CD8-positive, alpha-beta memory T cell (primary cell): ENCODE data around the gene CD4. TPM values are rescaled to one million over a fixed set of nuclear protein-coding genes. Genes with fewer than 3 reads are reported as not detected.

Experiments used
- CTCF ChIA-PET: fragments of 350-600 bp; sonication (Branson Sonifier 250); formaldehyde crosslinking; loops from one replicate; lab custom pipeline; 2021; ENCODE audit warnings: antibody characterized with exemption; lab: Charles Lee
- POLR2A ChIA-PET: fragments of 350-600 bp; sonication (Branson Sonifier 250); formaldehyde crosslinking; loops from one replicate; lab custom pipeline; 2021; ENCODE audit warnings: antibody characterized with exemption; lab: Charles Lee
- DNase-seq, 5 donors: peaks; one replicate each; pipeline versions ENCODE4 v3.0.0 to v3.0.0-alpha.2; 2020 to 2022; ENCODE audit warnings: mixed read lengths in 1 of 5
- H3K27ac ChIP-seq: one replicate; pipeline ENCODE4 v1.7.0; 2013; ENCODE audit warnings: low read depth, mild to moderate bottlenecking, low read length, moderate library complexity
- H3K27me3 ChIP-seq: 2 replicates; pipeline ENCODE4 v1.7.0; 2013; ENCODE audit warnings: low read length, mild to moderate bottlenecking; ENCODE audit not compliant: insufficient read depth, poor library complexity, severe bottlenecking
- H3K36me3 ChIP-seq: 2 replicates; pipeline ENCODE4 v1.7.0; 2013; ENCODE audit warnings: mild to moderate bottlenecking, low read length, moderate library complexity; ENCODE audit not compliant: insufficient read depth
- H3K4me1 ChIP-seq: 2 replicates; pipeline ENCODE4 v1.7.0; 2013; ENCODE audit warnings: mild to moderate bottlenecking, low read length, moderate library complexity; ENCODE audit not compliant: insufficient read depth
- H3K4me3 ChIP-seq: 2 replicates; pipeline ENCODE4 v1.7.0; 2013; ENCODE audit warnings: mild to moderate bottlenecking, low read length
- H3K9me3 ChIP-seq: 2 replicates; pipeline ENCODE4 v1.7.0; 2013; ENCODE audit warnings: mild to moderate bottlenecking, low read length
- H3K27ac Mint-ChIP-seq, 8 donors: one replicate each; pipeline ENCODE4 v1.8.0; 2020 to 2021; ENCODE audit warnings: mixed read lengths in 8 of 8, mild to moderate bottlenecking in 6 of 8, inconsistent platforms in 3 of 8, moderate library complexity in 3 of 8
- H3K27me3 Mint-ChIP-seq, 2 donors: one replicate each; pipeline ENCODE4 v1.8.0; 2020 to 2021; ENCODE audit warnings: mixed read lengths in 2 of 2, mild to moderate bottlenecking in 1 of 2, moderate library complexity in 1 of 2
- H3K36me3 Mint-ChIP-seq, 3 donors: one replicate each; pipeline ENCODE4 v1.8.0; 2020 to 2021; ENCODE audit warnings: mixed read lengths in 3 of 3, inconsistent platforms in 1 of 3, mild to moderate bottlenecking in 1 of 3
- H3K4me1 Mint-ChIP-seq, 3 donors: one replicate each; pipeline ENCODE4 v1.8.0; 2020 to 2021; ENCODE audit warnings: mixed read lengths in 3 of 3, inconsistent platforms in 1 of 3, mild to moderate bottlenecking in 1 of 3
- H3K4me3 Mint-ChIP-seq, 7 donors: one replicate each; pipeline ENCODE4 v1.8.0; 2020 to 2021; ENCODE audit warnings: mixed read lengths in 7 of 7, mild to moderate bottlenecking in 6 of 7, moderate library complexity in 4 of 7, inconsistent platforms in 2 of 7
- H3K9me3 Mint-ChIP-seq, 5 donors: one replicate each; pipeline ENCODE4 v1.8.0; 2020 to 2022; ENCODE audit warnings: mixed read lengths in 5 of 5, mild to moderate bottlenecking in 3 of 5, moderate library complexity in 2 of 5, inconsistent platforms in 1 of 5
- polyA plus RNA-seq: library from polyadenylated mRNA; unstranded; fragments of 300-500 nt; fragmentation: Illumina TruSeq; gene quantifications from one replicate; pipeline ENCODE4 v1.2.3, GENCODE V29; 2021
- total RNA-seq, 2 experiments: library from RNA; stranded (reverse); gene quantifications; one replicate each; pipeline ENCODE4 v1.2.3, GENCODE V29; 2021

CD4 gene
- total and polyA plus RNA-seq, 3 experiments from 2014 or later: 0.30 to 1.8 (median 1.2) TPM

DNA sequence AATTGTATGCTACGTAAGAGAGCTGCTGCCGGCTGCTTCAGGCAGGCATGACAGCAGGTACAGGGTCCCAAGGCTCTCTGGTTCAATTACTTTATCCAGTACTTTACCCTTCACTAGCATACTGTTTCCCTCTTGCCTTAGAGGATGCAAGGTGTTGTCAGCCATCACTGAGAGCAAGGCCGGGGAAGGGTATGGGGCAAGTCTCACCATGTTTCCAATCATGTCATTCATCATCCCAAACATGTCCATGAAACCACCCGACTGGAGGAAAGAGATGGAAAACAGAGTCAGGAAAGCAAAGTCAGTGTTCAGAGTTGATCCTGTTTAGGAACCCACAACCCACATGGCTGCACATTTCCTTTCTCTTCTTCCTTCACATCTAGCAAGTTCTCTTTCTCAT is 38.8 kb upstream of the CD4 start:
- Mint-ChIP-seq H3K4me1 (peaks cover 25 to 35% (median 32%) of the 10 kb centered on the region in 3 donors), H3K36me3 (peaks cover 0 to 70% (median 19%) of the 10 kb centered on the region in 3 donors), H3K9me3 (no peaks in the 10 kb centered on the region), H3K4me3 (peak overlapping the region in 2 of 7 donors; percentile 9 to 33), H3K27ac (peak overlapping the region in 4 of 8 donors; percentile 21 to 99 (median 42)), H3K27me3 (no peaks in the 10 kb centered on the region)
- Histone ChIP-seq H3K36me3 (peaks cover 21% of the 10 kb centered on the region), H3K4me1 (peaks cover 29% of the 10 kb centered on the region), H3K4me3 (no peak overlapping the region), H3K27me3 (no peaks in the 10 kb centered on the region), H3K27ac (no peak overlapping the region), H3K9me3 (no peaks in the 10 kb centered on the region)
- ChIA-PET CTCF (no interaction called here), POLR2A (no interaction called here)
- no peak for DNase-seq

DNA sequence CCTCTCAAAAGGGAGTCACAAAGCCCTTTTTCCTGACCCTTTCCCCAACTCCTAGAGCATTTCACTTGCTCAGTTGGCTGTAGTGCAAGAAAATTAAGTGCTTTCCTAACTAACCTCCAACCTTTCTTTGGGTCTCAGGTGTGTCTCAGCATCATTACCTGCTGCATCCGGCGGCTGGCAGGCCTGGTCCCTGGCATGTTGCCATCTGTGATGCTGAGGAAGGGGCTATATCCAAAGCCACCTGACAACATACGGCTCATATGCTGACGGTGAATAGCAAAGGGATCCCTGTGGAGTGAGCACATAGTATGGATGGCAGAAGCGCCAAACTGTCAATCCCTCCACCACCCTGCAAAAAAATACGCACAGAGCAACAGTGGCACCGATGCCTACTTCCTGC is 37.6 kb upstream of the CD4 start:
- Mint-ChIP-seq H3K36me3 (peaks cover 0 to 62% (median 19%) of the 10 kb centered on the region in 3 donors), H3K4me1 (peaks cover 24 to 30% (median 29%) of the 10 kb centered on the region in 3 donors), H3K9me3 (no peaks in the 10 kb centered on the region), H3K4me3 (peak overlapping the region; percentile 96 to 99 (median 97)), H3K27ac (peak overlapping the region; percentile 95 to 100 (median 99)), H3K27me3 (no peaks in the 10 kb centered on the region)
- Histone ChIP-seq H3K4me1 (peaks cover 22% of the 10 kb centered on the region), H3K27ac (peak overlapping the region; percentile 98), H3K27me3 (no peaks in the 10 kb centered on the region), H3K36me3 (peaks cover 21% of the 10 kb centered on the region), H3K9me3 (no peaks in the 10 kb centered on the region), H3K4me3 (peak overlapping the region; percentile 99)
- no peak for DNase-seq
- POLR2A ChIA-PET: interaction anchor here (0.6 to 3.5 kb wide), 6 partner anchors 23 to 194 kb away, joined by 3 to 25 read pairs (median 4); partner anchors contain the start of genes COPS7A and SPSB2
- CTCF ChIA-PET: interaction anchor here (1.3 to 7.4 kb wide), 10 partner anchors 15 to 281 kb away, joined by 3 to 162 read pairs (median 19); partner anchors contain the start of genes COPS7A, LAG3, P3H3 and PTMS

DNA sequence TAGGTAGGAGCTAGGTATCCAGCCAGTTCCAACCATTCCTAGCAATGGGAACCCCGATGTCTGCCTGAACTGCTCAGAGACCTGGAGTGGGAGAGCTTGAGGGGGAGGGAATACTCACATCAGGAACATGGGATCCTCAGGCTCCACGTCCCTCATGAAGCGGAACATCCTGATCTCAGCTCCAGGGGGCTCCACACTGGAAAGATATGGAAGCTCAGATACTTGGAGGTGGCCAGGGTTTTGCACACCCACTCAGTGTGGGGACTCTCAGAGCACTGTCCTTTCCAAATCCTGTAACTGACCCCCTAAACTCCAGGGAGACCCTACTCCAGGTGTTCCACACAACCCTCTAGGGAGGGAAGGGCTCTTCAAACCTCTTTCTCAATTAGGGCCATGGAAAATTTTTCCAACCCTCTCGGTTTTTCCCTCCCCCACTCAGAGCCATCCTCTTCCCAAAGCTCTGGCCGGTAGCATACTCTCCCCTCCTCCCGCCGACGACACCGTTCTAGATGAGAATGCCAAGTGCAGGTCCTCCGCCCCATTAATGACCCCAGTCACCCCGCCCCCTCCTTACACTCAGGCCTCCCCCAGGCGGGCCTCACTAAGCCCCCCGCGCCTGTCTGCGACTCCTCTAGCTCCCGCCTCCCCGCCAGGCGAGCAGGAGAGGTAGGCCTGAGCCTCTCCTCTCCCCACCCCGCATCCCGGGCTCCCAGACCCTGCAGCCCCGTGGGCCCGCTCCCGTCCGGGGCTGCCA is 37.0 kb upstream of the CD4 start:
- ChIA-PET CTCF (interaction anchor here (0.8 to 7.4 kb wide), 25 partner anchors 8 to 280 kb away, joined by 3 to 162 read pairs (median 5); partner anchors contain the start of genes CDCA3, COPS7A, GPR162 and LAG3), POLR2A (interaction anchor here (1.0 to 3.5 kb wide), 12 partner anchors 14 to 266 kb away, joined by 3 to 25 read pairs (median 6); partner anchors contain the start of genes CDCA3, COPS7A, LPCAT3 and P3H3)
- Histone ChIP-seq H3K4me1 (peaks cover 22% of the 10 kb centered on the region), H3K27me3 (no peaks in the 10 kb centered on the region), H3K27ac (peak overlapping the region; percentile 98), H3K9me3 (no peaks in the 10 kb centered on the region), H3K4me3 (peak overlapping the region; percentile 99), H3K36me3 (peaks cover 21% of the 10 kb centered on the region)
- Mint-ChIP-seq H3K9me3 (no peaks in the 10 kb centered on the region), H3K27ac (peak overlapping the region; percentile 95 to 100 (median 99)), H3K27me3 (no peaks in the 10 kb centered on the region), H3K4me3 (peak overlapping the region; percentile 96 to 99 (median 97)), H3K36me3 (peaks cover 0 to 56% (median 15%) of the 10 kb centered on the region in 3 donors), H3K4me1 (peaks cover 24 to 31% (median 29%) of the 10 kb centered on the region in 3 donors)
- no peak for DNase-seq

- Mint-ChIP-seq H3K4me1 (peaks cover 24 to 30% (median 29%) of the 10 kb centered on the region in 3 donors), H3K4me3 (peak within 1 kb of the TSS; percentile 96 to 99 (median 97)), H3K27me3 (no peaks in the 10 kb centered on the region), H3K27ac (peak within 1 kb of the TSS; percentile 98 to 100 (median 99)), H3K9me3 (no peaks in the 10 kb centered on the region), H3K36me3 (peaks cover 0 to 48% (median 7%) of the 10 kb centered on the region in 3 donors)
- Histone ChIP-seq H3K27ac (peak within 1 kb of the TSS; percentile 98), H3K9me3 (no peaks in the 10 kb centered on the region), H3K27me3 (no peaks in the 10 kb centered on the region), H3K4me3 (peak within 1 kb of the TSS; percentile 99), H3K4me1 (peaks cover 22% of the 10 kb centered on the region), H3K36me3 (peaks cover 15% of the 10 kb centered on the region)
- DNase-seq: peak; percentile 96 to 98 (median 97)
- CTCF ChIA-PET: interaction anchor here (0.7 to 7.4 kb wide), 37 partner anchors 9 to 279 kb away, joined by 3 to 162 read pairs (median 4); partner anchors contain the start of genes CDCA3, COPS7A, GPR162 and LAG3
- POLR2A ChIA-PET: interaction anchor here (1.0 to 3.5 kb wide), 13 partner anchors 13 to 265 kb away, joined by 3 to 25 read pairs (median 5); partner anchors contain the start of genes CDCA3, COPS7A, LAG3 and LPCAT3
These were observed 36.2 kb upstream of the CD4 start, which contains the start of gene MLF2 for GRCh38 chr12:6752921-6753771. MLF2 (minus strand) TSS chr12:6753141; CDS start chr12:6752334, 807 bp downstream.

- H3K4me1 Mint-ChIP-seq: peaks cover 23 to 30% (median 29%) of the 10 kb centered on the region in 3 donors
- ChIA-PET POLR2A (interaction anchor here (1.4 to 3.5 kb wide), 7 partner anchors 12 to 65 kb away, joined by 3 to 25 read pairs (median 15); partner anchors contain the start of genes COPS7A, LAG3, PTMS and ZNF384), CTCF (interaction anchor here (0.6 to 7.4 kb wide), 26 partner anchors 8 to 213 kb away, joined by 3 to 162 read pairs (median 4); partner anchors contain the start of genes CDCA3, COPS7A, LAG3 and P3H3)
These were observed 35.5 kb upstream of the CD4 start for GRCh38 chr12:6753772-6754356.

GRCh38 chr12:6754411-6754810 is 34.9 kb upstream of the CD4 start:
- POLR2A ChIA-PET: interaction anchor here (1.4 to 3.5 kb wide), 5 partner anchors 12 to 30 kb away, joined by 4 to 25 read pairs (median 15); partner anchors contain the start of genes COPS7A, LAG3 and PTMS
- no peaks in the 10 kb centered on the region for H3K27me3 Mint-ChIP-seq
- DNase-seq: no peak
- peaks cover 0 to 35% (median 3%) of the 10 kb centered on the region in 3 donors for H3K36me3 Mint-ChIP-seq
- H3K4me3 ChIP-seq: no peak overlapping the region
- peaks cover 20 to 30% (median 29%) of the 10 kb centered on the region in 3 donors for H3K4me1 Mint-ChIP-seq
- H3K4me3 Mint-ChIP-seq: peak overlapping the region in 5 of 7 donors; percentile 3 to 99 (median 72)
- peaks cover 12% of the 10 kb centered on the region for H3K36me3 ChIP-seq
- H3K27me3 ChIP-seq: no peaks in the 10 kb centered on the region
- H3K27ac ChIP-seq: no peak overlapping the region
- H3K4me1 ChIP-seq: peaks cover 22% of the 10 kb centered on the region
- no peaks in the 10 kb centered on the region for H3K9me3 Mint-ChIP-seq
- CTCF ChIA-PET: interaction anchor here (0.6 to 7.4 kb wide), 23 partner anchors 8 to 214 kb away, joined by 3 to 162 read pairs (median 4); partner anchors contain the start of genes CDCA3, COPS7A, LAG3 and P3H3
- H3K27ac Mint-ChIP-seq: peak overlapping the region in 6 of 8 donors; percentile 51 to 100 (median 87)
- no peaks in the 10 kb centered on the region for H3K9me3 ChIP-seq

More at GRCh38 chr12:6753772-6754356, 35.5 kb upstream of the CD4 start:
- no peaks in the 10 kb centered on the region for H3K27me3 Mint-ChIP-seq
- no peak for DNase-seq
- Histone ChIP-seq H3K27ac (no peak overlapping the region), H3K36me3 (peaks cover 12% of the 10 kb centered on the region), H3K27me3 (no peaks in the 10 kb centered on the region), H3K4me3 (no peak overlapping the region), H3K9me3 (no peaks in the 10 kb centered on the region), H3K4me1 (peaks cover 22% of the 10 kb centered on the region)
- H3K36me3 Mint-ChIP-seq: peaks cover 0 to 41% (median 5%) of the 10 kb centered on the region in 3 donors
- no peaks in the 10 kb centered on the region for H3K9me3 Mint-ChIP-seq
- peak overlapping the region; percentile 96 to 99 (median 97) for H3K4me3 Mint-ChIP-seq
- H3K27ac Mint-ChIP-seq: peak overlapping the region; percentile 98 to 100 (median 99)
